ENCODE measurements around the gene WASF3.
"Not testable (repeated sequence)": the region's sequence is repeated elsewhere in the genome, so short reads cannot be mapped to it uniquely, and the experiment has no call there.

GRCh38 chr13:26635634-26636033 is 78.2 kb downstream of the WASF3 start:
- TF ChIP-seq CTCF (conservative IDR thresholded peaks at IDR 0.05); ZFX (IDR thresholded peaks at IDR 0.05): not testable (repeated sequence)
